ENCODE measurements around the gene APOA1.
A peak's percentile ranks its signal among the peaks of the same experiment; 100 is the strongest.

DNA sequence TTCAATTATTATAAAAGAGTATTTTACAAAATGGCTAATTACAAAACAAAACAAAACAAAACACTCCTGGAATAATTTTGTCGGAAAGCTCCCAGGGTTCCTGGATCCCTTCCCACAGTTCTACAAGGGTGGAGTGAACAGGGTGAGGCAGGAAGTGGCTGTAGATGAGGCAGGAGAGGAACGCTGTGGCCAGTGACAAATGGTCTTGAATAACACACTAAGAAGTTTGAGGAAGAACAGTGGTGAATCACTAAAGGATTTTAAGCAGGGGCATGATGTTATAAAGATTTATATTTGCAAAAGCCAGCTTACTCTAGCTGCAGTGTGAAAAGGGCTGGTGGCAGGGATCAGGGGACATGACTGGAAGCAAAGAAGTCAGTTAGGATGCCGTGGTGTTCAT lies 33.8 kb upstream of the APOA1 start:
- TF ChIP-seq, protein P1, sequence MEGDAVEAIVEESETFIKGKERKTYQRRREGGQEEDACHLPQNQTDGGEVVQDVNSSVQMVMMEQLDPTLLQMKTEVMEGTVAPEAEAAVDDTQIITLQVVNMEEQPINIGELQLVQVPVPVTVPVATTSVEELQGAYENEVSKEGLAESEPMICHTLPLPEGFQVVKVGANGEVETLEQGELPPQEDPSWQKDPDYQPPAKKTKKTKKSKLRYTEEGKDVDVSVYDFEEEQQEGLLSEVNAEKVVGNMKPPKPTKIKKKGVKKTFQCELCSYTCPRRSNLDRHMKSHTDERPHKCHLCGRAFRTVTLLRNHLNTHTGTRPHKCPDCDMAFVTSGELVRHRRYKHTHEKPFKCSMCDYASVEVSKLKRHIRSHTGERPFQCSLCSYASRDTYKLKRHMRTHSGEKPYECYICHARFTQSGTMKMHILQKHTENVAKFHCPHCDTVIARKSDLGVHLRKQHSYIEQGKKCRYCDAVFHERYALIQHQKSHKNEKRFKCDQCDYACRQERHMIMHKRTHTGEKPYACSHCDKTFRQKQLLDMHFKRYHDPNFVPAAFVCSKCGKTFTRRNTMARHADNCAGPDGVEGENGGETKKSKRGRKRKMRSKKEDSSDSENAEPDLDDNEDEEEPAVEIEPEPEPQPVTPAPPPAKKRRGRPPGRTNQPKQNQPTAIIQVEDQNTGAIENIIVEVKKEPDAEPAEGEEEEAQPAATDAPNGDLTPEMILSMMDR (IDR thresholded peaks at IDR 0.05): no peak
- TF ChIP-seq POLR2AphosphoS5 (IDR thresholded peaks at IDR 0.05; ENCODE audit: low read depth, low read length) (no peak), EZH2phosphoT487 (IDR thresholded peaks at IDR 0.05; ENCODE audit: borderline replicate concordance, low read depth) (no peak), EP300 (IDR thresholded peaks at IDR 0.05; ENCODE audit: borderline replicate concordance in 1 of 2, low read depth in 1 of 2, low read length in 1 of 2) (peak in 1 of 2 experiments; percentile 54; a peak in 1 of 4 replicates), MXI1 (IDR thresholded peaks at IDR 0.05; ENCODE audit: low read depth, low read length) (no peak), RFX5 (IDR thresholded peaks at IDR 0.05; ENCODE audit: low read length) (no peak), JUND (IDR thresholded peaks at IDR 0.05) (peak; percentile 42; the same call in 1 of the 2 replicates), TAF1 (IDR thresholded peaks at IDR 0.05; ENCODE audit: borderline replicate concordance, low read depth, low read length) (no peak), FOXM1 (IDR thresholded peaks at IDR 0.05; ENCODE audit: low read depth) (no peak)
- TF ChIP-seq, protein P2, sequence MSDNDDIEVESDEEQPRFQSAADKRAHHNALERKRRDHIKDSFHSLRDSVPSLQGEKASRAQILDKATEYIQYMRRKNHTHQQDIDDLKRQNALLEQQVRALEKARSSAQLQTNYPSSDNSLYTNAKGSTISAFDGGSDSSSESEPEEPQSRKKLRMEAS (IDR thresholded peaks at IDR 0.05; ENCODE audit: low read depth): no peak
- TF ChIP-seq, protein P3, sequence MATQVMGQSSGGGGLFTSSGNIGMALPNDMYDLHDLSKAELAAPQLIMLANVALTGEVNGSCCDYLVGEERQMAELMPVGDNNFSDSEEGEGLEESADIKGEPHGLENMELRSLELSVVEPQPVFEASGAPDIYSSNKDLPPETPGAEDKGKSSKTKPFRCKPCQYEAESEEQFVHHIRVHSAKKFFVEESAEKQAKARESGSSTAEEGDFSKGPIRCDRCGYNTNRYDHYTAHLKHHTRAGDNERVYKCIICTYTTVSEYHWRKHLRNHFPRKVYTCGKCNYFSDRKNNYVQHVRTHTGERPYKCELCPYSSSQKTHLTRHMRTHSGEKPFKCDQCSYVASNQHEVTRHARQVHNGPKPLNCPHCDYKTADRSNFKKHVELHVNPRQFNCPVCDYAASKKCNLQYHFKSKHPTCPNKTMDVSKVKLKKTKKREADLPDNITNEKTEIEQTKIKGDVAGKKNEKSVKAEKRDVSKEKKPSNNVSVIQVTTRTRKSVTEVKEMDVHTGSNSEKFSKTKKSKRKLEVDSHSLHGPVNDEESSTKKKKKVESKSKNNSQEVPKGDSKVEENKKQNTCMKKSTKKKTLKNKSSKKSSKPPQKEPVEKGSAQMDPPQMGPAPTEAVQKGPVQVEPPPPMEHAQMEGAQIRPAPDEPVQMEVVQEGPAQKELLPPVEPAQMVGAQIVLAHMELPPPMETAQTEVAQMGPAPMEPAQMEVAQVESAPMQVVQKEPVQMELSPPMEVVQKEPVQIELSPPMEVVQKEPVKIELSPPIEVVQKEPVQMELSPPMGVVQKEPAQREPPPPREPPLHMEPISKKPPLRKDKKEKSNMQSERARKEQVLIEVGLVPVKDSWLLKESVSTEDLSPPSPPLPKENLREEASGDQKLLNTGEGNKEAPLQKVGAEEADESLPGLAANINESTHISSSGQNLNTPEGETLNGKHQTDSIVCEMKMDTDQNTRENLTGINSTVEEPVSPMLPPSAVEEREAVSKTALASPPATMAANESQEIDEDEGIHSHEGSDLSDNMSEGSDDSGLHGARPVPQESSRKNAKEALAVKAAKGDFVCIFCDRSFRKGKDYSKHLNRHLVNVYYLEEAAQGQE (IDR thresholded peaks at IDR 0.05; ENCODE audit: low read depth, low read length): no peak
